Thymus (tissue), 11 donors: ENCODE data around the gene CACNA2D1. TPM values are rescaled to one million over a fixed set of nuclear protein-coding genes. Genes with fewer than 3 reads are reported as not detected.
A peak's percentile ranks its signal among the peaks of the same experiment; 100 is the strongest.

Source experiments
- DNase-seq, 9 donors: peaks; one replicate each; pipeline ENCODE4 v3.0.0-alpha.2; 2013; ENCODE audit warnings: low spot score in 9 of 9, low read depth in 6 of 9, missing footprints in 1 of 9
- H3K27ac ChIP-seq, 2 donors: one replicate each; pipeline ENCODE4 v1.5.1; 2013; ENCODE audit warnings: control low read depth in 1 of 2, low read depth in 1 of 2, low read length in 1 of 2, mild to moderate bottlenecking in 1 of 2, moderate library complexity in 1 of 2
- H3K27me3 ChIP-seq, 2 donors: one replicate each; pipeline ENCODE4 v1.5.1; 2013; ENCODE audit warnings: low read length in 1 of 2; ENCODE audit not compliant: control insufficient read depth in 2 of 2, insufficient read depth in 1 of 2
- H3K36me3 ChIP-seq, 2 donors: one replicate each; pipeline ENCODE4 v1.5.1; 2013; ENCODE audit warnings: low read length in 1 of 2, mild to moderate bottlenecking in 1 of 2, moderate library complexity in 1 of 2; ENCODE audit not compliant: control insufficient read depth in 2 of 2, insufficient read depth in 2 of 2
- H3K4me1 ChIP-seq, 2 donors: one replicate each; pipeline ENCODE4 v1.5.1; 2013; ENCODE audit warnings: low read length in 2 of 2; ENCODE audit not compliant: control insufficient read depth in 2 of 2, insufficient read depth in 2 of 2
- H3K4me3 ChIP-seq, 2 donors: one replicate each; pipeline ENCODE4 v1.5.1; 2013; ENCODE audit warnings: low read length in 2 of 2, control low read depth in 1 of 2, mild to moderate bottlenecking in 1 of 2
- H3K9me3 ChIP-seq, 2 donors: one replicate each; pipeline ENCODE4 v1.5.1; 2013; ENCODE audit warnings: low read length in 1 of 2, mild to moderate bottlenecking in 1 of 2; ENCODE audit not compliant: control insufficient read depth in 2 of 2, insufficient read depth in 1 of 2
- WGBS: extraction: QIAGEN DNeasy Blood & Tissue Kit; methylation state at CpG from one replicate; pipeline ENCODE4 v1.1.7; 2013; 5-methylcytosine and 5-hydroxymethylcytosine counted together
- polyA plus RNA-seq: library from polyadenylated mRNA; stranded (reverse); fragments of 200-250 nt; gene quantifications from one replicate; pipeline ENCODE4 v1.2.3, GENCODE V29; 2013
- total RNA-seq: library from RNA; stranded (reverse); fragments of 120-200 nt; gene quantifications from one replicate; pipeline ENCODE4 v1.2.4, GENCODE V29; 2013
- donor health status: healthy.

The CACNA2D1 gene
- total and polyA plus RNA-seq, 2 donors: 5.7 to 8.4 TPM

- 98% methylated on average over 2 of the region's 2 CpGs for WGBS
- no peaks in the 10 kb centered on the region for H3K4me1 ChIP-seq
- DNase-seq: no peak
- H3K36me3 ChIP-seq: no peaks in the 10 kb centered on the region
- no peaks in the 10 kb centered on the region for H3K9me3 ChIP-seq
- H3K27ac ChIP-seq: no peak overlapping the region
- no peaks in the 10 kb centered on the region for H3K27me3 ChIP-seq
- no peak overlapping the region for H3K4me3 ChIP-seq
These were observed 20.8 kb upstream of the CACNA2D1 start for GRCh38 chr7:82464372-82464771.

- WGBS: 93% methylated on average over 3 of the region's 3 CpGs
- H3K36me3 ChIP-seq: no peaks in the 10 kb centered on the region
These were observed 11.7 kb upstream of the CACNA2D1 start for GRCh38 chr7:82455295-82455694.

GRCh38 chr7:82450759-82451158 lies 7.2 kb upstream of the CACNA2D1 start:
- Histone ChIP-seq H3K27me3 (peaks cover 0 to 2% of the 10 kb centered on the region in 2 donors), H3K4me3 (no peak overlapping the region), H3K4me1 (no peaks in the 10 kb centered on the region), H3K27ac (no peak overlapping the region), H3K9me3 (no peaks in the 10 kb centered on the region), H3K36me3 (no peaks in the 10 kb centered on the region)
- no peak for DNase-seq
- WGBS: 89% methylated on average over 7 of the region's 7 CpGs

More at GRCh38 chr7:82455295-82455694, 11.7 kb upstream of the CACNA2D1 start:
- Histone ChIP-seq H3K27me3 (no peaks in the 10 kb centered on the region), H3K4me1 (no peaks in the 10 kb centered on the region), H3K9me3 (no peaks in the 10 kb centered on the region), H3K4me3 (no peak overlapping the region), H3K27ac (no peak overlapping the region)
- DNase-seq: no peak

GRCh38 chr7:82449910-82450309 lies 6.3 kb upstream of the CACNA2D1 start:
- no peak for DNase-seq
- no peaks in the 10 kb centered on the region for H3K36me3 ChIP-seq
- H3K27ac ChIP-seq: no peak overlapping the region
- H3K9me3 ChIP-seq: no peaks in the 10 kb centered on the region
- 81% methylated on average over 2 of the region's 2 CpGs for WGBS
- H3K27me3 ChIP-seq: peaks cover 0 to 9% of the 10 kb centered on the region in 2 donors
- no peak overlapping the region for H3K4me3 ChIP-seq
- no peaks in the 10 kb centered on the region for H3K4me1 ChIP-seq

- H3K4me1 ChIP-seq: no peaks in the 10 kb centered on the region
- peaks cover 0 to 3% of the 10 kb centered on the region in 2 donors for H3K9me3 ChIP-seq
- H3K27ac ChIP-seq: no peak overlapping the region
- no peak overlapping the region for H3K4me3 ChIP-seq
- H3K27me3 ChIP-seq: peaks cover 27 to 40% of the 10 kb centered on the region in 2 donors
- no peaks in the 10 kb centered on the region for H3K36me3 ChIP-seq
- no peak for DNase-seq
These were observed 3.3 kb upstream of the CACNA2D1 start for GRCh38 chr7:82446897-82447296.

GRCh38 chr7:82445271-82445670 lies 1.7 kb upstream of the CACNA2D1 start:
- Histone ChIP-seq H3K36me3 (no peaks in the 10 kb centered on the region), H3K4me3 (no peak overlapping the region), H3K27me3 (peaks cover 30 to 51% of the 10 kb centered on the region in 2 donors), H3K4me1 (no peaks in the 10 kb centered on the region), H3K9me3 (peaks cover 0 to 3% of the 10 kb centered on the region in 2 donors), H3K27ac (no peak overlapping the region)
- no peak for DNase-seq
- WGBS: 95% methylated on average over 3 of the region's 3 CpGs

GRCh38 chr7:82444220-82444909 lies 788 bp upstream of the CACNA2D1 start:
- no peaks in the 10 kb centered on the region for H3K36me3 ChIP-seq
- peak in 2 of 9 donors; percentile 0 to 7 for DNase-seq
- peaks cover 30 to 51% of the 10 kb centered on the region in 2 donors for H3K27me3 ChIP-seq
- H3K4me1 ChIP-seq: no peaks in the 10 kb centered on the region
- 53% methylated on average over 22 of the region's 22 CpGs for WGBS
- peaks cover 0 to 3% of the 10 kb centered on the region in 2 donors for H3K9me3 ChIP-seq
- H3K4me3 ChIP-seq: peak overlapping the region; percentile 15 to 45
- no peak overlapping the region for H3K27ac ChIP-seq

GRCh38 chr7:82443036-82443546 lies 486 bp downstream of the CACNA2D1 start:
- peak in 2 of 9 donors; percentile 2 to 16 for DNase-seq
- Histone ChIP-seq H3K4me1 (no peaks in the 10 kb centered on the region), H3K27me3 (peaks cover 30 to 51% of the 10 kb centered on the region in 2 donors), H3K9me3 (peaks cover 0 to 3% of the 10 kb centered on the region in 2 donors), H3K4me3 (peak overlapping the region; percentile 31 to 45), H3K27ac (peak overlapping the region in 1 of 2 donors; percentile 46), H3K36me3 (no peaks in the 10 kb centered on the region)
- WGBS: 1% methylated on average over 64 of the region's 64 CpGs

GRCh38 chr7:82442492-82443035 lies 1.0 kb downstream of the CACNA2D1 start:
- Histone ChIP-seq H3K4me3 (peak overlapping the region; percentile 11 to 45), H3K27me3 (peaks cover 30 to 51% of the 10 kb centered on the region in 2 donors), H3K4me1 (no peaks in the 10 kb centered on the region), H3K27ac (peak overlapping the region in 1 of 2 donors; percentile 21), H3K36me3 (no peaks in the 10 kb centered on the region), H3K9me3 (peaks cover 0 to 3% of the 10 kb centered on the region in 2 donors)
- peak in 1 of 9 donors; percentile 0 for DNase-seq
- 3% methylated on average over 22 of the region's 22 CpGs for WGBS
